GM23338 (cell line): Measurements from ENCODE around the gene SDHB.

ENCODE experiments used
- CREB1 ChIP-seq: fragments of 250-450 bp; sonication (Bioruptor Pico); IDR thresholded peaks from 2 replicates; pipeline ENCODE4 v1.5.0; 2020; ENCODE audit warnings: low read depth, mild to moderate bottlenecking, moderate library complexity
- EZH2 ChIP-seq: fragments of 200-600 bp; sonication (generic); IDR thresholded peaks from one replicate; pipeline ENCODE4 v1.8.0; 2017; ENCODE audit warnings: antibody characterized with exemption, mild to moderate bottlenecking, low read depth; ENCODE audit not compliant: unreplicated experiment
- EZH2phosphoT487 ChIP-seq: fragments of 200-600 bp; sonication (generic); IDR thresholded peaks from one replicate; pipeline ENCODE4 v1.8.1; 2018; ENCODE audit warnings: antibody characterized with exemption; ENCODE audit not compliant: unreplicated experiment
- POLR2AphosphoS5 ChIP-seq: IDR thresholded peaks from 2 replicates; pipeline ENCODE4 v1.6.1; 2016; ENCODE audit warnings: antibody characterized with exemption, low read depth
- STAT1 ChIP-seq: IDR thresholded peaks from one replicate; pipeline ENCODE4 v1.6.1; 2016; ENCODE audit warnings: antibody characterized with exemption; ENCODE audit not compliant: unreplicated experiment
- ZNF331 ChIP-seq: fragments of 250-450 bp; sonication (Bioruptor Pico); IDR thresholded peaks from 2 replicates; pipeline ENCODE4 v1.5.0; 2020; ENCODE audit warnings: low read depth, mild to moderate bottlenecking, moderate library complexity
- TF ChIP-seq, protein P1 (sequence below), 2 experiments: fragments of 200-600 bp in 1 of 2; sonication (generic) in 1 of 2; conservative IDR thresholded peaks; 2 replicates each; pipeline versions ENCODE4 v1.5.1 to v1.6.1; 2016 to 2017; ENCODE audit warnings: antibody characterized with exemption in 2 of 2, low read depth in 2 of 2, mild to moderate bottlenecking in 2 of 2, moderate library complexity in 1 of 2
- TF ChIP-seq, protein P2 (sequence below): IDR thresholded peaks from one replicate; pipeline ENCODE4 v1.6.1; 2018; ENCODE audit warnings: antibody characterized with exemption; ENCODE audit not compliant: unreplicated experiment
- TF ChIP-seq, protein P3 (sequence below): fragments of 250-450 bp; sonication (Bioruptor Pico); IDR thresholded peaks from 2 replicates; pipeline ENCODE4 v1.5.0; 2020; ENCODE audit warnings: mild to moderate bottlenecking, moderate library complexity
- TF ChIP-seq, protein P4 (sequence below): IDR thresholded peaks from 2 replicates; pipeline ENCODE4 v1.6.1; 2016; ENCODE audit warnings: antibody characterized with exemption

DNA sequence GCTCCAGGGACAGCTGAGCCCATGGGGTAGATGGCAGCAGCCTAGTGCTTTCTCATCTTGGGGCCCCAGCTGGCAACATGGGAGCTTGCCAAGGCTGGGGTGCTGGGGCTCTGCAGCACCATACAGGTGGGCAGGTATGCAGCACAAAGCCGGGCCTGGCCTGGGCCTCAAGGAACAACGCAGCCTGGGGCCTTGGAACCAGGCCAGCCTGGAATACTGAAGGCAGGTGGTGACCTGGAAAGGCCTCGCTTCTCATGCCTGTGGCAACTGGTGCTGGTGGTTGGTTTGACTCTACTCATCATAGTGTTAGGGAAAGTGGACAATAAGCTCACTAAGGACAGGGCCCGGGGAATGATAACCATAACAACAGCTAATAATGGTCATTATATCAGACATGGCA, 27.0 kb upstream of the SDHB start:
- TF ChIP-seq, protein P1, sequence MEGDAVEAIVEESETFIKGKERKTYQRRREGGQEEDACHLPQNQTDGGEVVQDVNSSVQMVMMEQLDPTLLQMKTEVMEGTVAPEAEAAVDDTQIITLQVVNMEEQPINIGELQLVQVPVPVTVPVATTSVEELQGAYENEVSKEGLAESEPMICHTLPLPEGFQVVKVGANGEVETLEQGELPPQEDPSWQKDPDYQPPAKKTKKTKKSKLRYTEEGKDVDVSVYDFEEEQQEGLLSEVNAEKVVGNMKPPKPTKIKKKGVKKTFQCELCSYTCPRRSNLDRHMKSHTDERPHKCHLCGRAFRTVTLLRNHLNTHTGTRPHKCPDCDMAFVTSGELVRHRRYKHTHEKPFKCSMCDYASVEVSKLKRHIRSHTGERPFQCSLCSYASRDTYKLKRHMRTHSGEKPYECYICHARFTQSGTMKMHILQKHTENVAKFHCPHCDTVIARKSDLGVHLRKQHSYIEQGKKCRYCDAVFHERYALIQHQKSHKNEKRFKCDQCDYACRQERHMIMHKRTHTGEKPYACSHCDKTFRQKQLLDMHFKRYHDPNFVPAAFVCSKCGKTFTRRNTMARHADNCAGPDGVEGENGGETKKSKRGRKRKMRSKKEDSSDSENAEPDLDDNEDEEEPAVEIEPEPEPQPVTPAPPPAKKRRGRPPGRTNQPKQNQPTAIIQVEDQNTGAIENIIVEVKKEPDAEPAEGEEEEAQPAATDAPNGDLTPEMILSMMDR (conservative IDR thresholded peaks at IDR 0.05; ENCODE audit: low read depth in 2 of 2) = no peak
- TF ChIP-seq EZH2 (no peak), POLR2AphosphoS5 (no peak), EZH2phosphoT487 (no peak), ZNF331 (CRISPR knock-in tag) (no peak), STAT1 (no peak), CREB1 (CRISPR knock-in tag) (no peak)
- TF ChIP-seq, protein P2, sequence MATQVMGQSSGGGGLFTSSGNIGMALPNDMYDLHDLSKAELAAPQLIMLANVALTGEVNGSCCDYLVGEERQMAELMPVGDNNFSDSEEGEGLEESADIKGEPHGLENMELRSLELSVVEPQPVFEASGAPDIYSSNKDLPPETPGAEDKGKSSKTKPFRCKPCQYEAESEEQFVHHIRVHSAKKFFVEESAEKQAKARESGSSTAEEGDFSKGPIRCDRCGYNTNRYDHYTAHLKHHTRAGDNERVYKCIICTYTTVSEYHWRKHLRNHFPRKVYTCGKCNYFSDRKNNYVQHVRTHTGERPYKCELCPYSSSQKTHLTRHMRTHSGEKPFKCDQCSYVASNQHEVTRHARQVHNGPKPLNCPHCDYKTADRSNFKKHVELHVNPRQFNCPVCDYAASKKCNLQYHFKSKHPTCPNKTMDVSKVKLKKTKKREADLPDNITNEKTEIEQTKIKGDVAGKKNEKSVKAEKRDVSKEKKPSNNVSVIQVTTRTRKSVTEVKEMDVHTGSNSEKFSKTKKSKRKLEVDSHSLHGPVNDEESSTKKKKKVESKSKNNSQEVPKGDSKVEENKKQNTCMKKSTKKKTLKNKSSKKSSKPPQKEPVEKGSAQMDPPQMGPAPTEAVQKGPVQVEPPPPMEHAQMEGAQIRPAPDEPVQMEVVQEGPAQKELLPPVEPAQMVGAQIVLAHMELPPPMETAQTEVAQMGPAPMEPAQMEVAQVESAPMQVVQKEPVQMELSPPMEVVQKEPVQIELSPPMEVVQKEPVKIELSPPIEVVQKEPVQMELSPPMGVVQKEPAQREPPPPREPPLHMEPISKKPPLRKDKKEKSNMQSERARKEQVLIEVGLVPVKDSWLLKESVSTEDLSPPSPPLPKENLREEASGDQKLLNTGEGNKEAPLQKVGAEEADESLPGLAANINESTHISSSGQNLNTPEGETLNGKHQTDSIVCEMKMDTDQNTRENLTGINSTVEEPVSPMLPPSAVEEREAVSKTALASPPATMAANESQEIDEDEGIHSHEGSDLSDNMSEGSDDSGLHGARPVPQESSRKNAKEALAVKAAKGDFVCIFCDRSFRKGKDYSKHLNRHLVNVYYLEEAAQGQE = no peak
- TF ChIP-seq, protein P3, sequence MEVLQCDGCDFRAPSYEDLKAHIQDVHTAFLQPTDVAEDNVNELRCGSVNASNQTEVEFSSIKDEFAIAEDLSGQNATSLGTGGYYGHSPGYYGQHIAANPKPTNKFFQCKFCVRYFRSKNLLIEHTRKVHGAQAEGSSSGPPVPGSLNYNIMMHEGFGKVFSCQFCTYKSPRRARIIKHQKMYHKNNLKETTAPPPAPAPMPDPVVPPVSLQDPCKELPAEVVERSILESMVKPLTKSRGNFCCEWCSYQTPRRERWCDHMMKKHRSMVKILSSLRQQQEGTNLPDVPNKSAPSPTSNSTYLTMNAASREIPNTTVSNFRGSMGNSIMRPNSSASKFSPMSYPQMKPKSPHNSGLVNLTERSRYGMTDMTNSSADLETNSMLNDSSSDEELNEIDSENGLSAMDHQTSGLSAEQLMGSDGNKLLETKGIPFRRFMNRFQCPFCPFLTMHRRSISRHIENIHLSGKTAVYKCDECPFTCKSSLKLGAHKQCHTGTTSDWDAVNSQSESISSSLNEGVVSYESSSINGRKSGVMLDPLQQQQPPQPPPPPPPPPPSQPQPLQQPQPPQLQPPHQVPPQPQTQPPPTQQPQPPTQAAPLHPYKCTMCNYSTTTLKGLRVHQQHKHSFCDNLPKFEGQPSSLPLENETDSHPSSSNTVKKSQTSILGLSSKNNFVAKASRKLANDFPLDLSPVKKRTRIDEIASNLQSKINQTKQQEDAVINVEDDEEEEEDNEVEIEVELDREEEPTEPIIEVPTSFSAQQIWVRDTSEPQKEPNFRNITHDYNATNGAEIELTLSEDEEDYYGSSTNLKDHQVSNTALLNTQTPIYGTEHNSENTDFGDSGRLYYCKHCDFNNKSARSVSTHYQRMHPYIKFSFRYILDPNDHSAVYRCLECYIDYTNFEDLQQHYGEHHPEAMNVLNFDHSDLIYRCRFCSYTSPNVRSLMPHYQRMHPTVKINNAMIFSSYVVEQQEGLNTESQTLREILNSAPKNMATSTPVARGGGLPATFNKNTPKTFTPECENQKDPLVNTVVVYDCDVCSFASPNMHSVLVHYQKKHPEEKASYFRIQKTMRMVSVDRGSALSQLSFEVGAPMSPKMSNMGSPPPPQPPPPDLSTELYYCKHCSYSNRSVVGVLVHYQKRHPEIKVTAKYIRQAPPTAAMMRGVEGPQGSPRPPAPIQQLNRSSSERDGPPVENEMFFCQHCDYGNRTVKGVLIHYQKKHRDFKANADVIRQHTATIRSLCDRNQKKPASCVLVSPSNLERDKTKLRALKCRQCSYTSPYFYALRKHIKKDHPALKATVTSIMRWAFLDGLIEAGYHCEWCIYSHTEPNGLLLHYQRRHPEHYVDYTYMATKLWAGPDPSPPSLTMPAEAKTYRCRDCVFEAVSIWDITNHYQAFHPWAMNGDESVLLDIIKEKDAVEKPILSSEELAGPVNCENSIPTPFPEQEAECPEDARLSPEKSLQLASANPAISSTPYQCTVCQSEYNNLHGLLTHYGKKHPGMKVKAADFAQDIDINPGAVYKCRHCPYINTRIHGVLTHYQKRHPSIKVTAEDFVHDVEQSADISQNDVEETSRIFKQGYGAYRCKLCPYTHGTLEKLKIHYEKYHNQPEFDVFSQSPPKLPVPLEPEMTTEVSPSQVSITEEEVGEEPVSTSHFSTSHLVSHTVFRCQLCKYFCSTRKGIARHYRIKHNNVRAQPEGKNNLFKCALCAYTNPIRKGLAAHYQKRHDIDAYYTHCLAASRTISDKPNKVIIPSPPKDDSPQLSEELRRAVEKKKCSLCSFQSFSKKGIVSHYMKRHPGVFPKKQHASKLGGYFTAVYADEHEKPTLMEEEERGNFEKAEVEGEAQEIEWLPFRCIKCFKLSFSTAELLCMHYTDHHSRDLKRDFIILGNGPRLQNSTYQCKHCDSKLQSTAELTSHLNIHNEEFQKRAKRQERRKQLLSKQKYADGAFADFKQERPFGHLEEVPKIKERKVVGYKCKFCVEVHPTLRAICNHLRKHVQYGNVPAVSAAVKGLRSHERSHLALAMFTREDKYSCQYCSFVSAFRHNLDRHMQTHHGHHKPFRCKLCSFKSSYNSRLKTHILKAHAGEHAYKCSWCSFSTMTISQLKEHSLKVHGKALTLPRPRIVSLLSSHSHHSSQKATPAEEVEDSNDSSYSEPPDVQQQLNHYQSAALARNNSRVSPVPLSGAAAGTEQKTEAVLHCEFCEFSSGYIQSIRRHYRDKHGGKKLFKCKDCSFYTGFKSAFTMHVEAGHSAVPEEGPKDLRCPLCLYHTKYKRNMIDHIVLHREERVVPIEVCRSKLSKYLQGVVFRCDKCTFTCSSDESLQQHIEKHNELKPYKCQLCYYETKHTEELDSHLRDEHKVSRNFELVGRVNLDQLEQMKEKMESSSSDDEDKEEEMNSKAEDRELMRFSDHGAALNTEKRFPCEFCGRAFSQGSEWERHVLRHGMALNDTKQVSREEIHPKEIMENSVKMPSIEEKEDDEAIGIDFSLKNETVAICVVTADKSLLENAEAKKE = no peak
- TF ChIP-seq, protein P4, sequence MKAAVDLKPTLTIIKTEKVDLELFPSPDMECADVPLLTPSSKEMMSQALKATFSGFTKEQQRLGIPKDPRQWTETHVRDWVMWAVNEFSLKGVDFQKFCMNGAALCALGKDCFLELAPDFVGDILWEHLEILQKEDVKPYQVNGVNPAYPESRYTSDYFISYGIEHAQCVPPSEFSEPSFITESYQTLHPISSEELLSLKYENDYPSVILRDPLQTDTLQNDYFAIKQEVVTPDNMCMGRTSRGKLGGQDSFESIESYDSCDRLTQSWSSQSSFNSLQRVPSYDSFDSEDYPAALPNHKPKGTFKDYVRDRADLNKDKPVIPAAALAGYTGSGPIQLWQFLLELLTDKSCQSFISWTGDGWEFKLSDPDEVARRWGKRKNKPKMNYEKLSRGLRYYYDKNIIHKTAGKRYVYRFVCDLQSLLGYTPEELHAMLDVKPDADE = no peak
